RKO (cell line): ENCODE results near the gene ADORA2B.
A peak's percentile ranks its signal among the peaks of the same experiment; 100 is the strongest.
"Not testable (repeated sequence)": the region's sequence is repeated elsewhere in the genome, so short reads cannot be mapped to it uniquely, and the experiment has no call there.

Experiments used
- DNase-seq: peaks from one replicate; pipeline ENCODE4 v3.0.0-alpha.2; 2016; ENCODE audit warnings: low spot score

Gene ADORA2B

DNA sequence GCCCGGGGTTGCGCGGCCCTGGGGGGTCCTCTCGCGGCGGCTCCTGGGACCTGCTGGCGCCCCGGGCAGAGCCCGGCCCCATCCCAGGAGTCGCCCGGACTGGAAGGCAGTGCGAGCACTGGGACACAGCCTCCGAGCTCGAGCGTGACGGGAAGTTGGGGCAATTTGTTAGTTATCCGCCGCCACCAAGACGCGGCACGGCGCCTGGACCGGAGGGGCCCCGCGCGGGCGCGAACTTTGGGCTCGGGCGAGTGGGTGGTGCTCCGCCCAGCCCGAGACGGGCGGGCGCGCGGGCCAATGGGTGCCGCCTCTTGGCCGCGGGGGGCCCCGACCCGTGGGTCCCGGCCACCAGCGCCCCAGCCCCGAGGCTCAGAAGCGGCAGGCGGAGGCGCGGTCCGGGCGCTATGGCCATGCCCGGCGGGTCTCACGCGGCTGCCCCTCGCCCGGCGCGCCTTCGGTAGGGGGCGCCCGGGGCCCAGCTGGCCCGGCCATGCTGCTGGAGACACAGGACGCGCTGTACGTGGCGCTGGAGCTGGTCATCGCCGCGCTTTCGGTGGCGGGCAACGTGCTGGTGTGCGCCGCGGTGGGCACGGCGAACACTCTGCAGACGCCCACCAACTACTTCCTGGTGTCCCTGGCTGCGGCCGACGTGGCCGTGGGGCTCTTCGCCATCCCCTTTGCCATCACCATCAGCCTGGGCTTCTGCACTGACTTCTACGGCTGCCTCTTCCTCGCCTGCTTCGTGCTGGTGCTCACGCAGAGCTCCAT lies at the start of gene ADORA2B:
Gene ADORA2B, plus strand, starts transcription at position 372 of the 768 bp plus-strand sequence. Its CDS starts 119 bp downstream, at position 491.
- peak; percentile 79 for DNase-seq

DNA sequence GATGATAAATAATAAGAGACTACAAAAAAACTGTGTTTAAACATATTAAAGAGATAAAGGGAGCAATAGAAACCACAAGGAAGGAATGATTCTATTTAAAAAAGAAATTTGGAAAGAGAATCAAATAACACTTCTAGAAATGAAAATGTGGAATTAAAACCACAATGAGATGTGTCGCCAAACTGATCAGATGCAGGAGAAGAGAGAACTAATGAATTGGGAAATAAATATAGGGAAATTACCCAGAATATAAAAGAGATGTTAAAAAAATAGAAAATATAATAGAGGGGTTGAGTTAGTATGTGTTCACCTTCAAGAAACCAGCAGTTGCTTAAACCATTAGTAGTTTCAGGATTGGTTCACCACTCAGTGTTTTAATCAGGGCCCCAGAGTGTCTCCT lies 48.7 kb upstream of the ADORA2B start:
- DNase-seq, result no peak

DNA sequence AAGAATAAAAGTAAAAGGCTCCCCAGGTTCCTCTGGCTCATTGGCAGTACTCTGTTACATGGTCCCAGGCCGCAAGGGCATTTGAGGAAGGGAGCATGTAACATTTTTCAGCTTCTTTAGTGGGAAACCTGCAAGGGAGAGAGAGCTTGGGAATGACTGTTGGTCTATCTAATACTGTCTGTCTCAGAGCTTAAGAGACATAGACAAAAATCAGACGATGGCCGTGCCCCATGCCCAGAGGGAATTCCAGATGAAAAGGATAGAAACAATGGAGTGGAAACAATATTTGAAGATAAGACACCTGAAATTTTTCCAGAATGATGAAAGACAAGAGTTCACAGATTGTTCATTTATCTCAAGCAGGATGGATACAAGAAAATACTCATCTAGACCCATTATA lies 48.1 kb upstream of the ADORA2B start:
- no peak for DNase-seq

DNA sequence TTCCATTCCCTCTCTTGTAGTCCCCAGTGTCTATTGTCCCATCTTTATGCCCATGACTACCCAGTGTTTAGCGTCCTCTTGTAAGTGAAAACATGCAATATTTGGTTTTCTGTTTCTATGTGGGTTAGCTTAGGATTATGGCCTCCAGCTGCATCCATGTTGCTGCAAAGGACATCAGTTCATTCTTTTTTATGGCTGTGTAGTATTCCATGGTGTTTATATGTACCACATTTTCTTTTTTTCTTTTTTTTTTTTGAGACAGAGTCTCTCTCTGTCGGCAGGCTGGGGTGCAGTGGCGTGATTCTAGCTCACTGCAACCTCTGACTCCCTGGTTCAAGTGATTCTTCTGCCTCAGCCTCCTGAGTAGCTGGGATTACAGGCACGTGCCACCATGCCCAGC lies 45.3 kb upstream of the ADORA2B start:
- not testable (repeated sequence) for DNase-seq

DNA sequence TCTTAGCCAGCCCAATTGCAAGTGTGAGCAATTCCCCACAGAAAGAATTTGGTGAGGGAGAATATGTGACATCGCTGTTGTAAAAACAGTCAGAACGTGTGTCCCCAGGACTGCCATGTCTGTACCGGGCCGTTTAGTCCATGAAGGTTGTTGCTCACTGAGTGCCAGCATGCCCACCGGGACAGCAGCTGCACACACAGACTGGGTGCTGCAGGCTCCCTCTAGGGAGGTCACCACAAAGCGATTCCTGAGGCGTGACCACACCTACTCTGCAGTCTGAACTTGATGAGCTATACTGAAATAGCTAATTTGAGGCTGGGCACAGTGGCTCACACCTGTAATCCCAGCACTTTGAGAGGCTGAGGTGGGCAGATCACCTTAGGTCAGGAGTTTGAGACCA lies 44.1 kb upstream of the ADORA2B start:
- no peak for DNase-seq

DNA sequence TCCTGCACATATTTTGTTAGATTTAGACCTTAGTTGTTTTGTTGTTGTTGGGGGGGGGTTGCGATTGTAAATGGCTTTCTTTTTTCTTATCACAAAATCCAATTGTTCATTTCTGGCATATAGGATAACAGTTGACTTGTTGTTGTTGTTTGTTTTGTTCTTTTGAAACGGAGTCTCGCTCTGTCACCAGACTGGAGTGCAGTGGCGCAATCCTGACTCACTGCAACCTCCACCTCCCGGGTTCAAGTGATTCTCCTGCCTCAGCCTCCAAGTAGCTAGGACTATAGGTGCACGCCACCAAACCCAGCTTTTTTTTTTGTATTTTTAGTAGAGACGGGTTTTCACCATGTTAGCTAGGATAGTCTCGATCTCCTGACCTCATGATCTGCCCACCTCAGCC lies 39.7 kb upstream of the ADORA2B start:
- not testable (repeated sequence) for DNase-seq

DNA sequence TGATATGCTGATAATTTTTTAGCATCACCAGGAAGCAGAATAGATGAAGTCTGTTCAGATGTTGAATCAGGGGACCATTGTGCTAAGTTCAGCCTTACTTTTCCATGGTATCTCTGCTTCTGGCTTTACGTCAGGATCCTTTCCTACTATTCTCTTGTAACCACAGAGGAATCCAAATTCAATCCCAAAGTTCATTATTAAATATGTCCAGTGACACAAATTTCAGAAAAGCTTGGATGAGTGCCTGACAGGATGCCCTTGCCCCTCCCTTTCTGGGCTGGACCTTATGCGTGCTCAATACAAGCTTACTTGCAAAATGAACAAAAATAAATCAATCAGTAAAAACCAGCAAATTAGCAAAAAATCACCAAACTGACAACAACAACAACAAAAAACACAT lies 37.6 kb upstream of the ADORA2B start:
- DNase-seq, result no peak

DNA sequence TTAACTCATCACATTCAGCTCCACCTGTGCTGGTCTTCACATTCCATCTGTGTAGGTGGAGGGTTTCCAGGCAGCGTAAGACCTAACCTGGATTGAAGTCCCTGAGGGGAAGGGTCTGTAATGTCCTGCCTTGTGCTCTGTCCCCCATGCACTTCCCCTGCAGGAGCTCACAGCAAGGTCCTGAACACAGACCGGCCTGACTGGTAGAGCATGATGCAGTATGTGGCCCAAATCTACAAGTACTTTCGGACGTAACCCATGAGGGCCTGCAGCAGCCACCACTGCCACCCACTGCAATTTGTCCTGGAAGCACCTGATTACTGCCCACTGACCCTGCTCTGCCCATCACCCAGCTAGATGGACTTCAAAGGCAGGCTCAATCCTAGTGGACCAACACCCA lies 36.6 kb upstream of the ADORA2B start:
- DNase-seq, result no peak

DNA sequence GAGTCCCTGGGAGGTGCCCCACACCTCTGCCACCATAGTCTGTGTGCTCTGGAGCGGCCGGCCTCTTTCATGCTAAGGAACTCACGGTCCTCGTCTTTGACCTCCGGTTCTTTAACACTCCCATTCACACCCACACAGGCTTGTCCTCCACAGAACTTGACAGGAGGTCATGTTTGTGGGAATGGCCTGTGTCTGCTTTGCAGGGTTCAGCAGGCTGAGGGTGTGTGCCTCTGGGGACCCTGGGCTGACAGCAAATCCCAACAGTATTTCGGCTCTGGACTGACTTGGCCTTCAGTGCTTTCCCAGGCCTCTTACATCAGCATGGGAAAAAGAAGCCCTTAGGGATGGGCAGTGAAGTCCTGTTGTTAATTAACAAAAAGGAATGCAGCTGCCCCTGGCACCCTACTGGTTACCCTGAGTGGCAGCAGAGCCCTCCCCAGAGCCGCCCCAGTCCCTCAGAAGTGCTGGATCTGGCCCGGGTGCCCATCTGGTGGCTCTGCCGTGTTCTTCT lies 35.4 kb upstream of the ADORA2B start:
- DNase-seq, result no peak

DNA sequence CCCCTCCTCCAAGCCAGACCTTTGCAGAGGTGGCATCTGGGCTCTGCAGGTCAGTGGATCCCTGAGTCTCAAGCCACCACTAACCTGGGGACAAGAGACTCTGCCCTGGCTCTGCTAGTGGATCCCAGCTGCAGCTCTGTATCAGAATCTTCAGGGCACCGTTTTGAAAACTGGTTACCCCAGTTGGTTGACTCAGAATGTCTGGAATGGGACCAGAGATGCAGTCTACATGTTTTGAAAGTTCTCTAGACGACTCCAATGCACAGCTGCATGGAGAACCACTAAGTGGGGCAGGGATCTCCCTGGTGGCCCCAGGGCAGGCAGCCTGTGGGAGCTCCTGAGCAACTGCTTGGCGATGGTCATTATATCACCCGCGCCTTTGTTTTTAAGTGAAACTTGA lies 34.1 kb upstream of the ADORA2B start:
- no peak for DNase-seq

DNA sequence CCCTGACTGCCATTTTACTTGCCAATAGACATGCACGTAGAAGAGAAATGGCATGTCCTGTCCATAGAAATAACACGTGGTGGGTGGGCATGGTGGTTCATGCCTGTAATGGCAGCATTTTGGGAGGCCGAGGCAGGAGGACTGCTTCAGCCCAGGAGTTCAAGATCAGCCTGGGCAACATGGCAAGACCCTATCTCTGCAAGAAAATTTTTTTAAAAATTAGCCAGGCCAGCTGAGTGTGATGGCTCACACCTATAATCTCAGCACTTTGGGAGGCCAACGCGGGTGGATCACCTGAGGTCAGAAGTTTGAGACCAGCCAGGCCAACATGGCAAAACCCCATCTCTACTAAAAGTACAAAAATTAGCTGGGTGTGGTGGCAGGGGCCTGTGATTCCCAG lies 33.2 kb upstream of the ADORA2B start:
- DNase-seq, result not testable (repeated sequence)

DNA sequence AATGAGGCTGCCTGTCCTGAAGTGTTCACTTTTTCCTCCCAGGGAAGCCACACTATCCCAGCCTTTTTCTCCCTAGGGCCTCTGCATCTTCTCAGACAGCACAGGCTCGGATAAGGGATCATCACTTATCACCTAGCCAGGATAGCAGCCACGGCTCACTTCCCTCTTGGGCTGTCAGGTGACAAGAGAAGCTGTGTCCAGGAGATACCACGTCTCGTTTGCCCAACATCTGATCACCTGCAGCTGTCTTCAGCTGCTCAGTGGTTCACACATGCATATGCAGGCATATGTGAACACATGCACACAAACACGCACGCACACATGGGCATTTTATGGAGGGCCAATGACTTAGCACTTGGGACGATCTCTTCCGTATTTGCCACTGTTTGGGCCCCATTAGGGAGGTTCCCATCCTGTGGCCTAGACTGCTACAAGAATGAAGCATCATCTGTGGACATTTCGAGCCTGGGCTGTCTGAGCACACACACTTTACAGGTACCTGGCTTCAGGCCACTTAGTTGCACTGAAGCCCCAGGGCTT lies 32.4 kb upstream of the ADORA2B start:
- no peak for DNase-seq

DNA sequence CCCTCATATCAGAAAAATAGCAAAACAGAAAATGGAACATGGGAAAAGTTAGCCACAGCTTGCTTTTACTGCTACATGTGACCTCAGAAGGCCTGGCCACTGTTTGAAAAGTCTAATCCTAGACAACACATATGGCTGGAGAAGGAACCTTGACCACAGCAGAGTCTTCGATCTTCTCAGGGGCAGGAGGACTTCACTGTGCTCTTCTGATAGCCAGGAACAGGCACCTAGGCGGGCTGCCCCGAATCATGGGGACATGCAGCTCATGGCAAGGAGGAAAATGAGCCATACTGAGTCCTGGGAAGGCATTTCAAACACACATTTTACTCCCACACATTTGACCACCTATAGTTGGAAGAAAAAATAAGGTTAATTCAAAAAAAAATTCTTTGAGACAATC lies 31.1 kb upstream of the ADORA2B start:
- no peak for DNase-seq

DNA sequence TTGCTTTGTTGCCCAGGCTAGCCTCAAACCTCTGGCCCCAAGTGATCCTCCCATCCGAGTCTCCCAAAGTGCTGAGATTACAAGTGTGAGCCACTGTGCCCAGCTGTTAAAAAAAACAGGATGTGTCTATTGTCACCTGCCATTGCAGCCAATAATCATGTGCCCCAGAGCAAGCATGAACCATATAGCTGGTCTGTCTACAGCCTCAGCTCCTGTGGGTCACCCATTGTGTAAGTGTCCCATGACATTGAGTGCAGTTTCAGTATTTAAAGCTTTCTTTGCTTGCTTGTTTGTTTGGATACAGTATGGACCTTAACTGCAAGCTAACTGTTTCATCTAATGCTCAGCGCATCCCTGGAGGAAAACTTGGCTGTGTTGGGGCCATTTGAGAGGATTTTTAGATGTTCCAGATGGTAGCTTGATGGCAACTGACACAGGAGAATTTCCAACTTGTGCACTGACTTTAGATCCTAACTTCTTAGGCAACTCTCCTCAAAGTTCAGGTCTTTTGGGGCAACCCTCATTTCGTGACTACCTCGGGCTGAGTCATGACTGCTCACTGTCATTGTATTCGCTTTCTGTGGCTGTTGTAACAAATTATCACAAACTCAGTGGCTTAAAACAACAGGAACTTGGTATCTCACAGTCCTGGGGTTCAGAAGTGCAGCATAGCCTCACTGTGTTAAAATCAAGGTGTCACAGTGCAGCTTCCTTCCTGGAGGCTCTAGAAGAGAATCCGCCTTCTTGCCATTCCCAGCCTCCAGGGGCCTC lies 30.3 kb upstream of the ADORA2B start:
- DNase-seq, result peak; percentile 33

DNA sequence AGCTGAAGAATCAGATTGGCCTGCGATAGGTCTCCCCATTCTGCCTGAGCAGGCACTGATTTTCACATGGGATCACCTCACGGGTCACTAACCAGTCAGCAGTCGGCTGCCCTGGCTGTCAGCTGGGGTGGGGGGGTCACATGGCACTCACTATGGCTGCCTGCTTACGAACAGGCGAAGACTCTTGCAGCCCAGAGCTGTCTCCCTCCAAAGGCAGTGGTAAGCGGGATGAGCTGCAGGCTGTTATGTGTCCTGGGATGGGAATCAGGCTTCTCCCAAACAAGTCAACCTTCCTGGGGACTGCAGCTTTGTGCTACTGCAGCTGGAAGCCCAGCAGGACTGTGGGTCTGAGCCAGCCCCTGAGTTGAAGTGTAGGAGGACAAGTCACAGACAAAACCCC lies 29.0 kb upstream of the ADORA2B start:
- no peak for DNase-seq

DNA sequence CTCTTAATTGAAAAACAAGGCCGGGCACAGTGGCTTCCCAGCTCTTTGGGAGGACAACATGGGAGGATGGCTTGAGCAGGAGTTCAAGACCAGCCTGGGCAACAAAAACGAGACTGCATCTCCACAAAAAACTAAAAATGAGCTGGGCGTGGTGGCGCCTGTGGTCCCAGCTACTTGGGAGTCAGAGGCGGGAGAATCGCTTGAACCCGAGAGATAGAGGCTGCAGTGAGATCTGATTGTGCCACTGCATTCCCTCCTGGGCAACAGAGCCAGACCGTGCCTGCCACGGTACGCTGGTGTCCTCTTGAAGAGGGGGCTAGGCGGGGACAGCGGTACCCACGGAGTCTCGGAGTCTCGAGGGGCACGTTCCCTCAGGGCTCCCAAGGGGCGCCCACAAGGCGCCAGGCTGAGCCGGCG lies 27.9 kb upstream of the ADORA2B start:
- no peak for DNase-seq

DNA sequence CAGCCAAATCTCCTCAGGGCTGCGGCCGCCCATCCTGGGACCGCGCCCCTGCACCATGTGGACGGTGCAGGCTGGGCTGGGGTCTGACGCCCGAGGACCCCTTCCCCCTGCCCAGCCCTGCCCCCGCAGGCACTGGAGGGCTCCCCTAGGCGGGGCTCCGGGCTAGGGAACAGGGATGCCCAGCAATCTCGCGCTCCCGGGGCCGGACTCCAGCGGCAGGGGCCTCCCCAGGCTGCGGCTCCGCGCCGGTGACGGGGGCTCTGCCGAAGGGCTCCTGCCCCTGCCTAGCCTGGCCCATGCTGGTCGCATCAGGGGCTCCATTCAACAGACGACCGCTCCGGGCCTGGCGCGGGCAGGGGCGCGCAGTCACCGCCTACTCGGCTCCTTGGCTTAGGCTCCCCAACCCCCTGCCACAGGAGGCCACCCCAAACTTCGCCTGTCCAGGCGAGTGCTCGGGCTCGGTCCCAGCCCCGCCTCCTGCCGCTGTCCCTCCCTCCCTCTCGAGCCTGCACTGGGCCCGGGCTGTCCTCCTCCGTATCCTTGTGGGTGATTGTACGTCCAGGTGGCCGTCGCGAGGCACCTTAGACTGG lies 27.4 kb upstream of the ADORA2B start:
- DNase-seq, result no peak

DNA sequence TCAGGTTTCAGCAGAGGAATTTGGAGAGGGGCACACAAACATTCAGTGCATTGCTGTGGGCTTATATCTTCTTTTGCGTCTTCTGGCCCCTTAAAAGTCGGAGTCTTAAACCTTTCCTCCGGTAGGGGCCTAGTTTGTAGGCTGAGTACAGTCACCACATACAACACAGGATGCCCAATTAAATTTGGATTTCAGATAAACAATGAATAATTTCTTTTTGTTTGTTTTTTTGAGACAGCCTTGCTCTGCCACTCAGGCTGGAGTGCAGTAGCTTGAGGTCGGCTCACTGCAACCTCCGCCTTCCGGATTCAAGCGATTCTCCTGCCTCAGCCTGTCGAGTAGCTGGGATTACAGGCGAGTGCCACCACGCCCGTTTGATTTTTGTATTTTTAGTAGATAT lies 26.7 kb upstream of the ADORA2B start:
- DNase-seq, result no peak

DNA sequence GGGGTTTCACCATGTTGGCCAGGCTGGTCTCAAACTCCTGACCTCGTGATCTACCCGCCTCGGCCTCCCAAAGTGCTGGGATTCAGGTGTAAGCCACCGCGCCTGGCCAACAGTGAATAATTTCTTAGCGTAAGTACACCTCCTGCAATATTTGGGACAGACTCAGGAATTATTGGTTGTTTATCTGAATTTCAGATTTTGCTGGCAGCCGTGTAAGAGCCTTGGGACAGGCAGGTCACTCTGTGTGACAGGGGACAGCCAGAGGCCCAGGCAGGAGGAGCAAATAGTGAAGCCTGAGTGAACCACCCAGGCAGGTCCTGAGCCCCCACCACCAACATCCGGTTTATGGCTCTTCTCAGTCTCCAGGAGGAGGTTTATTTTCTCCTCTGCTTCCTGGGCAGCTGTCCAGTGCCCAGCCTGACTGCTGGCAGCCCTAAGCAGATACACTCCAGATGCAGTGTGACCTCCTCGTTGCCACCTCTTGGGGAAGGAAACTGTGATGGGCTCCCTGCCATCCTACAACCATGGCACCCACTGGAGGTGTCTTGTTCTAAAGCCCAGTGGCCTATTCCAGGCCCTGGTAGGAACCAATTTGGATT lies 26.2 kb upstream of the ADORA2B start:
- no peak for DNase-seq

DNA sequence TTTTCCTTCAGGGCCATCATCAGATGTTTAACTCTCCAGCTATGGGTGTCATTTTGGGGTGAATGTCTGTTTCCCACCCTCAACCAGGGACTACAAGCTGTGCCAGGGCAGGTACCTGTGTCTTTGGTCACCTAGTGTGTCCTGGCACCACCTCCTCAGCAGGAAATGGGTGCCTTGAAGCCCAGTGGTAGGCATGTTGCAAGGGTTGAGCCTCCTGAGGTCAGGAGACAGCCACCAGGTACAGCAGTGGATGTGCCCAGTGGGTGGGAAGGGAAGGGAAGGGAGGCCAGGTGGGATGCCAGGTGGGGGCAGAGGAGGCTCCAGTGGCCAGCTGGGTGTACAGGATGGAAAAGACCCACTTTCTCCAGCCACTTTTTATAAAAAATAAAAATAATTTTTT lies 25.5 kb upstream of the ADORA2B start:
- no peak for DNase-seq

DNA sequence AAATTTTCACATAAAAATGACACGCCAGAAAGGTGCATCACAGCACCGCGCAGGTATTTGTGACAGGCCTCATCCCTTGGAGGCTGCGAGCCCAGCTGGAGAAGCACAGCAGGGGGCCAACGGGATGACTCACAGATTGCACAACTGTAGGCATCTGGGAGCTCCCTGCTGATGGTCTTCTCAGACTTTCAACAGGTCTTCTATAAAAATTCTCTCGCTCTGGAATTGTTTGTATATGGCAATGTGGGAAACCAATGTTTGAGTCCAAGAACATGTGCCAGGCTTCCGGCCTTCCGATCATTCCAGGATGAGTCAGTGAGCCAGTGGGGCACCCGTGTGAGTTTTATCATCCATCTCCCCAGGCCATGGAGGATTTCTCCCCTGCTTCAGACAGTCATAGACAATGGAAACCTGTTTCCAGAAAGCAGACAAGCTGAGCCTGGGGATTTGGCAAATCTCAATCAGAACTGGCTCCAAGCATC lies 24.1 kb upstream of the ADORA2B start:
- peak; percentile 15 for DNase-seq

DNA sequence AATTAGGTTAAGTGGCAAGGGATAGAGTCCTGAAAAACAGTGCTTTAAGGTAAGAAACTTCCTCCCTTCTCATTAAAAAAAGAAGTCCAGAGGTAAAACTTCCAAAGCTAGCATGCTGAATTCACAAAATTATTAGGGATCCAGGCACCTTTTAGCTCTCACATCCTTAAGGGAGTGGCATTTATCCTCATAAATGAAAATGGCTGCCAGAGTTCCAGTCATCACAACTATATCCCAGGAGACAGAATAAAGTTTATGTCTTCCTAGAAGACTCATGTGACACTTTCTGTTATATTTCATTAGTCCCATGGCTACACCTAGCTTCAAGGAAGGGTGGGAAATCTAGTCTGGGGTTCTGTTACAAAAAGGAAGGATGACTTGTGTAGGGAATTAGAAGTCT lies 23.3 kb upstream of the ADORA2B start:
- DNase-seq, result no peak
